Measurements from ENCODE around the gene TAF11L8.
"Not testable (repeated sequence)": the region's sequence is repeated elsewhere in the genome, so short reads cannot be mapped to it uniquely, and the experiment has no call there.

TAF11L8 gene

GRCh38 chr5:17590860-17591259 lies at the start of gene TAF11L8:
Gene TAF11L8, minus strand, starts transcription at chr5:17590960.
- H3K4me1 ChIP-seq (ENCODE audit: control insufficient read depth, insufficient read depth, low read length); H3K9ac ChIP-seq (ENCODE audit: low read length in 2 of 2); H3K36me3 ChIP-seq (ENCODE audit: control insufficient read depth in 2 of 2, insufficient read depth in 2 of 2, low read length in 2 of 2); H3K27me3 ChIP-seq (ENCODE audit: control insufficient read depth in 1 of 2, insufficient read depth in 2 of 2, low read length in 2 of 2); H3K9me3 ChIP-seq (ENCODE audit: control insufficient read depth in 2 of 2, low read length in 2 of 2); H3K4me3 ChIP-seq (ENCODE audit: low read length in 2 of 2); H3K27ac ChIP-seq (ENCODE audit: low read length): not testable (repeated sequence)

- H3K36me3 ChIP-seq (ENCODE audit: control insufficient read depth in 2 of 2, insufficient read depth in 2 of 2, low read length in 2 of 2): no peaks in the 10 kb centered on the region
- H3K4me1 ChIP-seq (ENCODE audit: control insufficient read depth, insufficient read depth, low read length): no peaks in the 10 kb centered on the region
- no peak within 1 kb of the TSS for H3K9ac ChIP-seq (ENCODE audit: low read length in 2 of 2)
- no peak within 1 kb of the TSS for H3K4me3 ChIP-seq (ENCODE audit: low read length in 2 of 2)
- H3K27ac ChIP-seq (ENCODE audit: low read length): no peak within 1 kb of the TSS
- no peaks in the 10 kb centered on the region for H3K27me3 ChIP-seq (ENCODE audit: control insufficient read depth in 1 of 2, insufficient read depth in 2 of 2, low read length in 2 of 2)
- no peaks in the 10 kb centered on the region for H3K9me3 ChIP-seq (ENCODE audit: control insufficient read depth in 2 of 2, low read length in 2 of 2)
Measured at GRCh38 chr5:17634160-17634559, 43.4 kb upstream of the TAF11L8 start, which contains the start of gene TAF11L14. Gene TAF11L14, plus strand, starts transcription at chr5:17634460.

GRCh38 chr5:17631788-17632187 lies 41.0 kb upstream of the TAF11L8 start, which contains the start of gene TAF11L13:
Gene TAF11L13, plus strand, starts transcription at chr5:17632088.
- H3K9ac ChIP-seq (ENCODE audit: low read length in 2 of 2); H3K9me3 ChIP-seq (ENCODE audit: control insufficient read depth in 2 of 2, low read length in 2 of 2); H3K27ac ChIP-seq (ENCODE audit: low read length); H3K4me3 ChIP-seq (ENCODE audit: low read length in 2 of 2); H3K4me1 ChIP-seq (ENCODE audit: control insufficient read depth, insufficient read depth, low read length); H3K27me3 ChIP-seq (ENCODE audit: control insufficient read depth in 1 of 2, insufficient read depth in 2 of 2, low read length in 2 of 2); H3K36me3 ChIP-seq (ENCODE audit: control insufficient read depth in 2 of 2, insufficient read depth in 2 of 2, low read length in 2 of 2): not testable (repeated sequence)

- no peak overlapping the region for H3K4me3 ChIP-seq (ENCODE audit: low read length in 2 of 2)
- H3K27me3 ChIP-seq (ENCODE audit: control insufficient read depth in 1 of 2, insufficient read depth in 2 of 2, low read length in 2 of 2): no peaks in the 10 kb centered on the region
- H3K27ac ChIP-seq (ENCODE audit: low read length): no peak overlapping the region
- no peaks in the 10 kb centered on the region for H3K9me3 ChIP-seq (ENCODE audit: control insufficient read depth in 2 of 2, low read length in 2 of 2)
- no peaks in the 10 kb centered on the region for H3K36me3 ChIP-seq (ENCODE audit: control insufficient read depth in 2 of 2, insufficient read depth in 2 of 2, low read length in 2 of 2)
- no peak overlapping the region for H3K9ac ChIP-seq (ENCODE audit: low read length in 2 of 2)
- H3K4me1 ChIP-seq (ENCODE audit: control insufficient read depth, insufficient read depth, low read length): no peaks in the 10 kb centered on the region
Measured at GRCh38 chr5:17625686-17626085, 34.9 kb upstream of the TAF11L8 start.

GRCh38 chr5:17620627-17621026 lies 29.9 kb upstream of the TAF11L8 start:
- H3K36me3 ChIP-seq (ENCODE audit: control insufficient read depth in 2 of 2, insufficient read depth in 2 of 2, low read length in 2 of 2): no peaks in the 10 kb centered on the region
- no peaks in the 10 kb centered on the region for H3K4me1 ChIP-seq (ENCODE audit: control insufficient read depth, insufficient read depth, low read length)
- no peak overlapping the region for H3K9ac ChIP-seq (ENCODE audit: low read length in 2 of 2)
- H3K27me3 ChIP-seq (ENCODE audit: control insufficient read depth in 1 of 2, insufficient read depth in 2 of 2, low read length in 2 of 2): no peaks in the 10 kb centered on the region
- H3K27ac ChIP-seq (ENCODE audit: low read length): no peak overlapping the region
- H3K9me3 ChIP-seq (ENCODE audit: control insufficient read depth in 2 of 2, low read length in 2 of 2): no peaks in the 10 kb centered on the region
- H3K4me3 ChIP-seq (ENCODE audit: low read length in 2 of 2): no peak overlapping the region

GRCh38 chr5:17619354-17619753 lies 28.6 kb upstream of the TAF11L8 start:
- no peaks in the 10 kb centered on the region for H3K27me3 ChIP-seq (ENCODE audit: control insufficient read depth in 1 of 2, insufficient read depth in 2 of 2, low read length in 2 of 2)
- no peak overlapping the region for H3K27ac ChIP-seq (ENCODE audit: low read length)
- H3K9me3 ChIP-seq (ENCODE audit: control insufficient read depth in 2 of 2, low read length in 2 of 2): no peaks in the 10 kb centered on the region
- no peaks in the 10 kb centered on the region for H3K36me3 ChIP-seq (ENCODE audit: control insufficient read depth in 2 of 2, insufficient read depth in 2 of 2, low read length in 2 of 2)
- H3K9ac ChIP-seq (ENCODE audit: low read length in 2 of 2): no peak overlapping the region
- H3K4me1 ChIP-seq (ENCODE audit: control insufficient read depth, insufficient read depth, low read length): no peaks in the 10 kb centered on the region
- H3K4me3 ChIP-seq (ENCODE audit: low read length in 2 of 2): no peak overlapping the region

- H3K9ac ChIP-seq (ENCODE audit: low read length in 2 of 2): no peak overlapping the region
- no peak overlapping the region for H3K4me3 ChIP-seq (ENCODE audit: low read length in 2 of 2)
- H3K27ac ChIP-seq (ENCODE audit: low read length): no peak overlapping the region
- no peaks in the 10 kb centered on the region for H3K4me1 ChIP-seq (ENCODE audit: control insufficient read depth, insufficient read depth, low read length)
- H3K27me3 ChIP-seq (ENCODE audit: control insufficient read depth in 1 of 2, insufficient read depth in 2 of 2, low read length in 2 of 2): no peaks in the 10 kb centered on the region
- no peaks in the 10 kb centered on the region for H3K9me3 ChIP-seq (ENCODE audit: control insufficient read depth in 2 of 2, low read length in 2 of 2)
- H3K36me3 ChIP-seq (ENCODE audit: control insufficient read depth in 2 of 2, insufficient read depth in 2 of 2, low read length in 2 of 2): no peaks in the 10 kb centered on the region
Measured at GRCh38 chr5:17614872-17615605, 24.3 kb upstream of the TAF11L8 start.

GRCh38 chr5:17610092-17610491 lies 19.3 kb upstream of the TAF11L8 start, which contains the start of gene TAF11L12:
Gene TAF11L12, plus strand, starts transcription at chr5:17610392.
- not testable (repeated sequence) for H3K27ac ChIP-seq (ENCODE audit: low read length); H3K4me3 ChIP-seq (ENCODE audit: low read length in 2 of 2); H3K4me1 ChIP-seq (ENCODE audit: control insufficient read depth, insufficient read depth, low read length); H3K36me3 ChIP-seq (ENCODE audit: control insufficient read depth in 2 of 2, insufficient read depth in 2 of 2, low read length in 2 of 2); H3K27me3 ChIP-seq (ENCODE audit: control insufficient read depth in 1 of 2, insufficient read depth in 2 of 2, low read length in 2 of 2); H3K9me3 ChIP-seq (ENCODE audit: control insufficient read depth in 2 of 2, low read length in 2 of 2); H3K9ac ChIP-seq (ENCODE audit: low read length in 2 of 2)

GRCh38 chr5:17607461-17607860 lies 16.7 kb upstream of the TAF11L8 start:
- not testable (repeated sequence) for H3K9me3 ChIP-seq (ENCODE audit: control insufficient read depth in 2 of 2, low read length in 2 of 2); H3K27me3 ChIP-seq (ENCODE audit: control insufficient read depth in 1 of 2, insufficient read depth in 2 of 2, low read length in 2 of 2); H3K27ac ChIP-seq (ENCODE audit: low read length); H3K4me3 ChIP-seq (ENCODE audit: low read length in 2 of 2); H3K9ac ChIP-seq (ENCODE audit: low read length in 2 of 2); H3K4me1 ChIP-seq (ENCODE audit: control insufficient read depth, insufficient read depth, low read length); H3K36me3 ChIP-seq (ENCODE audit: control insufficient read depth in 2 of 2, insufficient read depth in 2 of 2, low read length in 2 of 2)

GRCh38 chr5:17604951-17605350 lies 14.2 kb upstream of the TAF11L8 start:
- no peaks in the 10 kb centered on the region for H3K4me1 ChIP-seq (ENCODE audit: control insufficient read depth, insufficient read depth, low read length)
- no peak overlapping the region for H3K4me3 ChIP-seq (ENCODE audit: low read length in 2 of 2)
- no peaks in the 10 kb centered on the region for H3K27me3 ChIP-seq (ENCODE audit: control insufficient read depth in 1 of 2, insufficient read depth in 2 of 2, low read length in 2 of 2)
- no peak overlapping the region for H3K27ac ChIP-seq (ENCODE audit: low read length)
- no peaks in the 10 kb centered on the region for H3K9me3 ChIP-seq (ENCODE audit: control insufficient read depth in 2 of 2, low read length in 2 of 2)
- H3K9ac ChIP-seq (ENCODE audit: low read length in 2 of 2): no peak overlapping the region
- no peaks in the 10 kb centered on the region for H3K36me3 ChIP-seq (ENCODE audit: control insufficient read depth in 2 of 2, insufficient read depth in 2 of 2, low read length in 2 of 2)

GRCh38 chr5:17603880-17604279 lies 13.1 kb upstream of the TAF11L8 start, which contains the start of gene TAF11L11:
Gene TAF11L11, plus strand, starts transcription at chr5:17604183.
- H3K4me1 ChIP-seq (ENCODE audit: control insufficient read depth, insufficient read depth, low read length); H3K9ac ChIP-seq (ENCODE audit: low read length in 2 of 2); H3K27ac ChIP-seq (ENCODE audit: low read length); H3K27me3 ChIP-seq (ENCODE audit: control insufficient read depth in 1 of 2, insufficient read depth in 2 of 2, low read length in 2 of 2); H3K36me3 ChIP-seq (ENCODE audit: control insufficient read depth in 2 of 2, insufficient read depth in 2 of 2, low read length in 2 of 2); H3K9me3 ChIP-seq (ENCODE audit: control insufficient read depth in 2 of 2, low read length in 2 of 2); H3K4me3 ChIP-seq (ENCODE audit: low read length in 2 of 2): not testable (repeated sequence)

Data from stomach smooth muscle (tissue), 2 donors.